HG02642 (cell line): ENCODE results near the gene PTGES2.

Experiments used
- ATAC-seq: cut with Tn5 transposase; IDR thresholded peaks from one replicate; pipeline ENCODE4 v1.9.1; 2021; ENCODE audit warnings: mild to moderate bottlenecking; ENCODE audit not compliant: unreplicated experiment, poor library complexity

The PTGES2 gene

GRCh38 chr9:128153947-128154695, 26.6 kb upstream of the PTGES2 start:
- ATAC-seq = no peak

- no peak for ATAC-seq
Observed at GRCh38 chr9:128153060-128153946, 25.8 kb upstream of the PTGES2 start.

- no peak for ATAC-seq
Observed at GRCh38 chr9:128152133-128153059, 24.9 kb upstream of the PTGES2 start.

- ATAC-seq = no peak
Observed at GRCh38 chr9:128151309-128152132, 24.0 kb upstream of the PTGES2 start.

- ATAC-seq = no peak
Observed at GRCh38 chr9:128150594-128151308, 23.2 kb upstream of the PTGES2 start.

GRCh38 chr9:128149951-128150593, 22.5 kb upstream of the PTGES2 start:
- no peak for ATAC-seq

GRCh38 chr9:128149001-128149701, 21.6 kb upstream of the PTGES2 start, which contains the start of gene LCN2:
TSS of gene LCN2 (plus strand) at chr9:128149453. CDS start at chr9:128149526, 73 bp downstream.
- no peak for ATAC-seq

- no peak for ATAC-seq
Observed at GRCh38 chr9:128148509-128149000, 21.0 kb upstream of the PTGES2 start.

- no peak for ATAC-seq
Observed at GRCh38 chr9:128146591-128147120, 19.1 kb upstream of the PTGES2 start.

- no peak for ATAC-seq
Observed at GRCh38 chr9:128145951-128146351, 18.4 kb upstream of the PTGES2 start.

GRCh38 chr9:128145536-128145935, 18.0 kb upstream of the PTGES2 start:
- no peak for ATAC-seq

GRCh38 chr9:128144239-128145181, 17.0 kb upstream of the PTGES2 start:
- no peak for ATAC-seq

GRCh38 chr9:128143525-128144238, 16.2 kb upstream of the PTGES2 start:
- ATAC-seq = no peak

- no peak for ATAC-seq
Observed at GRCh38 chr9:128142596-128142995, 15.1 kb upstream of the PTGES2 start.

GRCh38 chr9:128142061-128142460, 14.5 kb upstream of the PTGES2 start:
- ATAC-seq = no peak

- no peak for ATAC-seq
Observed at GRCh38 chr9:128141604-128142003, 14.1 kb upstream of the PTGES2 start.
